Bronchial epithelial cell (primary cell): ENCODE measurements around the gene GPC5. TPM values are rescaled to one million over a fixed set of nuclear protein-coding genes. Genes with fewer than 3 reads are reported as not detected.

Experiments
- DNase-seq: peaks from one replicate; pipeline ENCODE4 v3.0.0-alpha.2; 2010; ENCODE audit warnings: low read depth
- FAIRE-seq: peaks from 2 replicates; lab custom pipeline; 2011; peaks lifted over from hg19 to GRCh38; lab: Jason Lieb, UNC
- H3K27me3 ChIP-seq: 2 replicates; pipeline ENCODE4 v1.5.1; 2011; ENCODE audit warnings: low read length; ENCODE audit not compliant: control insufficient read depth, insufficient read depth
- H3K36me3 ChIP-seq: 2 replicates; pipeline ENCODE4 v1.5.1; 2011; ENCODE audit warnings: low read length; ENCODE audit not compliant: control insufficient read depth, insufficient read depth
- H3K4me3 ChIP-seq: 2 replicates; pipeline ENCODE4 v1.5.1; 2011; ENCODE audit warnings: mild to moderate bottlenecking, low read depth, low read length, control low read depth
- CTCF ChIP-seq: IDR thresholded peaks from 2 replicates; pipeline ENCODE4 v1.5.1; 2011; ENCODE audit warnings: mild to moderate bottlenecking, moderate library complexity, low read length, control low read depth, inconsistent platforms; ENCODE audit not compliant: insufficient read depth, severe bottlenecking
- total RNA-seq: library from RNA; depleted of rRNA; stranded (reverse); fragments of >200 nt; gene quantifications from 2 replicates; pipeline ENCODE4 v1.2.1, GENCODE V29; 2014

GPC5 gene
- total RNA-seq, 1 donor from 2014 or later: 1.8 TPM

GRCh38 chr13:91904597-91904996 lies 506.2 kb downstream of the GPC5 start:
- H3K36me3 ChIP-seq: no peaks in the 10 kb centered on the region
- no peak for TF ChIP-seq CTCF
- H3K4me3 ChIP-seq: no peak overlapping the region
- H3K27me3 ChIP-seq: no peaks in the 10 kb centered on the region
- DNase-seq (no peak), FAIRE-seq (no peak)

- FAIRE-seq (no peak), DNase-seq (no peak)
- H3K4me3 ChIP-seq: no peak overlapping the region
- no peaks in the 10 kb centered on the region for H3K36me3 ChIP-seq
- TF ChIP-seq CTCF: no peak
- H3K27me3 ChIP-seq: no peaks in the 10 kb centered on the region
Observed at GRCh38 chr13:91907398-91907797, 509.0 kb downstream of the GPC5 start.

GRCh38 chr13:91909617-91910016 lies 511.2 kb downstream of the GPC5 start:
- FAIRE-seq (no peak), DNase-seq (no peak)
- H3K27me3 ChIP-seq: no peaks in the 10 kb centered on the region
- H3K36me3 ChIP-seq: no peaks in the 10 kb centered on the region
- no peak overlapping the region for H3K4me3 ChIP-seq
- no peak for TF ChIP-seq CTCF

GRCh38 chr13:91922969-91923592 lies 524.7 kb downstream of the GPC5 start:
- FAIRE-seq (no peak), DNase-seq (no peak)
- Histone ChIP-seq H3K4me3 (no peak overlapping the region), H3K27me3 (no peaks in the 10 kb centered on the region), H3K36me3 (no peaks in the 10 kb centered on the region)
- TF ChIP-seq CTCF: no peak

DNA sequence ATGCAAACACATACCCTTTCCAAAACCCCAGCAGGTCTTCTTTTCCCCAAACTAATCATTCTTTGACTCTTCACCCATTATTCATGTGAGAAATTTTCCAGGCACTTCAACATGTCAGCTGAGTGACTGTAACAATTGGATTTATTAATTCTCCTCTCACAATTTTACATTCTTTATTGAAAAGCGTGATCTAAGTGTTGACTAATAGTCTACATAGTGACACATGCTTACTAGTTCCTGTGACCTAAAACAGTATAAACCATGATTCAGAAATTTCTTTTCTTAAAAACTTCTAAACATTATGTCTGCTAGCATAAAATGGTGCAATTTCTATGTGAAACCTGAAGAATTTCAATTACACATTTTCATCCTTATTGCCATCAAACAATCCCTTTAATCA lies 532.3 kb downstream of the GPC5 start:
- DNase-seq (peak; percentile 1), FAIRE-seq (no peak)
- H3K4me3 ChIP-seq: no peak overlapping the region
- no peaks in the 10 kb centered on the region for H3K36me3 ChIP-seq
- TF ChIP-seq CTCF: no peak
- no peaks in the 10 kb centered on the region for H3K27me3 ChIP-seq

- no peaks in the 10 kb centered on the region for H3K27me3 ChIP-seq
- DNase-seq: no peak
- no peaks in the 10 kb centered on the region for H3K36me3 ChIP-seq
- FAIRE-seq: no peak
- H3K4me3 ChIP-seq: no peak overlapping the region
- no peak for TF ChIP-seq CTCF
Observed at GRCh38 chr13:91934354-91934753, 535.9 kb downstream of the GPC5 start.
